ENCODE data around the gene TNS3.

TNS3 gene

GRCh38 chr7:47357361-47357760, 224.6 kb downstream of the TNS3 start:
- no peak for DNase-seq

GRCh38 chr7:47356261-47356660, 225.7 kb downstream of the TNS3 start:
- DNase-seq: no peak

- no peak for DNase-seq
Observed at GRCh38 chr7:47355684-47356083, 226.2 kb downstream of the TNS3 start.

- DNase-seq: no peak
Observed at GRCh38 chr7:47354831-47355541, 226.9 kb downstream of the TNS3 start.

- DNase-seq: no peak
Observed at GRCh38 chr7:47354071-47354470, 227.8 kb downstream of the TNS3 start.

- no peak for DNase-seq
Observed at GRCh38 chr7:47352394-47352968, 229.4 kb downstream of the TNS3 start.

GRCh38 chr7:47351233-47352154, 230.4 kb downstream of the TNS3 start:
- DNase-seq: no peak

GRCh38 chr7:47350425-47350824, 231.5 kb downstream of the TNS3 start:
- no peak for DNase-seq

- DNase-seq: no peak
Observed at GRCh38 chr7:47349401-47349800, 232.5 kb downstream of the TNS3 start.

- no peak for DNase-seq
Observed at GRCh38 chr7:47347816-47348385, 234.0 kb downstream of the TNS3 start.

- no peak for DNase-seq
Observed at GRCh38 chr7:47347346-47347745, 234.6 kb downstream of the TNS3 start.

- DNase-seq: no peak
Observed at GRCh38 chr7:47346377-47346914, 235.5 kb downstream of the TNS3 start.

GRCh38 chr7:47345857-47346298, 236.0 kb downstream of the TNS3 start:
- DNase-seq: no peak

GRCh38 chr7:47344171-47344955, 237.5 kb downstream of the TNS3 start:
- DNase-seq: no peak

GRCh38 chr7:47343061-47343455, 238.9 kb downstream of the TNS3 start:
- DNase-seq: no peak

- DNase-seq: no peak
Observed at GRCh38 chr7:47342296-47343060, 239.4 kb downstream of the TNS3 start.

GRCh38 chr7:47340517-47340916, 241.4 kb downstream of the TNS3 start:
- no peak for DNase-seq

- no peak for DNase-seq
Observed at GRCh38 chr7:47338026-47338425, 243.9 kb downstream of the TNS3 start.

GRCh38 chr7:47337531-47337930, 244.4 kb downstream of the TNS3 start:
- DNase-seq: no peak

- no peak for DNase-seq
Observed at GRCh38 chr7:47336472-47337425, 245.2 kb downstream of the TNS3 start.
